HG02973 (cell line): ENCODE data around the gene GPD1L.
"Not testable (repeated sequence)": the region's sequence is repeated elsewhere in the genome, so short reads cannot be mapped to it uniquely, and the experiment has no call there.

ENCODE experiments used
- ATAC-seq: cut with Tn5 transposase; IDR thresholded peaks from one replicate; pipeline ENCODE4 v1.9.1; 2021; ENCODE audit warnings: moderate library complexity; ENCODE audit not compliant: unreplicated experiment

The GPD1L gene

GRCh38 chr3:32106132-32106928 is at the start of gene GPD1L:
TSS of gene GPD1L (plus strand) at chr3:32106620. CDS start at chr3:32106712, 92 bp downstream.
- ATAC-seq = peak; percentile 100

GRCh38 chr3:32058465-32058864 is 48.0 kb upstream of the GPD1L start:
- not testable (repeated sequence) for ATAC-seq

GRCh38 chr3:32062950-32063582 is 43.4 kb upstream of the GPD1L start:
- no peak for ATAC-seq

DNA sequence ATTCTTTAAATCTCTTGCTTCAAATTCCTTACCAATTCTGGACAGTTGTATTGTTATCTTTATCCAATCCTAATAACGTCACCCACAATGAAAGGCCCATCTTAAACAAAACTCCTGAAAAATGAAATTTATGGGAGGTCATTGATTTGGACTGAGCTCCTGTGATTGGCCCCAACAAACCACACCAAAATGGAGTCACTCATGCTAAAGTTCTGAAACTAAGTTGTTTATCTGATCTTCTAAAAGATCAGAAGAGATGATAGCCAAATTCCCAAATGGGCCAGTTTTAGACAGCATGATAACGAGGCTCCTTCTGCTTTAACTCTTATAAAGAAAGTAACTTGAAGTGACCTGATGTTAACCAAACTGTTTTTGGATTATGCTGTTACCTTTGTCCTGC is 39.7 kb upstream of the GPD1L start:
- ATAC-seq = no peak

DNA sequence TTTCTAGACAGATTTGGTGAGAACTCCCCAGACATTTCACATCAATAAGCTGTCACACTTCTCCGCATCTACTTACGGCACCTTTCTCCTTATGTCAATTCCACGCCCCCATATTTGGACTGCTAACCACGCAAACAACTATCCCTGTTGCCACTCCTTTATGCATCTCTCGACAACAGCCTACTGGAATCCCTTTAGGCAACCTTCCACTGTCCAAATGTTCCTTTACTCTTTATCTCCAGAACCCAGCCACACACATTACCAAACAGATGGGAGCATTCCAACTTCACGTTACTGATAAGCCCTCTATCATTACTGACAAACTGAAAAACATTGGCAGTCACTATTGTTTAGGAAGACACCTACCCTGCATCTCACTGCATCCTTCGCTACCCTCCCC is 32.2 kb upstream of the GPD1L start:
- ATAC-seq = not testable (repeated sequence)

- ATAC-seq = no peak
Observed at GRCh38 chr3:32076566-32076965, 29.9 kb upstream of the GPD1L start.

GRCh38 chr3:32077260-32078084 is 28.9 kb upstream of the GPD1L start:
- no peak for ATAC-seq

DNA sequence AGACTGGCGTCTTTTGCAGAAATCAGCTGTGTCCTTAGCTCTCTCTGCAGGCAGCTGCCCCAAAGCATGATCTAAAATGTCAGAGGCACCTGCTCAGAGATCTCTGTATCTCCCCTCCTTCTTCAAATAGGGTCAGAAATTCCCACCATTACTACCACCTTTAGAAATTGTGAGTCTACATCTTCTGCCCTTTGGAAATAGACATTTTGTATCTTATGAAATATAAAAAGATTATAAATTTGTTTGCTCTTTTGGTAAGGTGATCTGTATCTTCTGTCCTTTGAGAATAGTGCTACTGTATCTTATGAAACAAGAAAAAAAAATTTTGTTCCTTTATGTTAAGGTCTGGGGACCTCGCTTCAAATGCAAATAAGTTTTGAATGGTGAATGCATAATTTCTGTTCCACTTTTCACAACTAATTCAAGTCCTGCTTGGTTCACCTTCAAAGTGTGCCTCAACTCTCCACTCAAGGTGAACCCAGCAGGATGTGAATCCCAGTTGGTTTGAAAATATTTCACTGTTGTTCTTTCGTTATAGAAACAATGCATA is 28.3 kb upstream of the GPD1L start:
- no peak for ATAC-seq

DNA sequence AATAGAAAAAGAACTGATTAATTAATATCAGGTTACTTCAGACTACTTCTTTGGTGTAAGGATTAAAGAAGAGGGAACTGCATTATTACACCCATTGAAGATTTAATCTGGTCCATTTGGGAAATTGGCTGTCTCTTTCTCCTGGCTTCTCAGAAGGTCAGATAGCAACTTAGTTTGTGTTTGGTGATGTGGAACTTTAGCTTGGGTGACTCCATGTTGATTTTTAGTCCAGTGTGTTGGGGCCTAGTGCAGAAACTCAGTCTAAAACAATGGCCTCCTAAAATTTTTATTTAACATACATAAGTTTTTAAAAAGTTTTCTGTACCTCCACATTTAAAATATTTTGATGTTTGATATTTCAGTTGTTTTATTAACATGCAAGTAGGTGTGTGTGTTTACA is 27.6 kb upstream of the GPD1L start:
- no peak for ATAC-seq

DNA sequence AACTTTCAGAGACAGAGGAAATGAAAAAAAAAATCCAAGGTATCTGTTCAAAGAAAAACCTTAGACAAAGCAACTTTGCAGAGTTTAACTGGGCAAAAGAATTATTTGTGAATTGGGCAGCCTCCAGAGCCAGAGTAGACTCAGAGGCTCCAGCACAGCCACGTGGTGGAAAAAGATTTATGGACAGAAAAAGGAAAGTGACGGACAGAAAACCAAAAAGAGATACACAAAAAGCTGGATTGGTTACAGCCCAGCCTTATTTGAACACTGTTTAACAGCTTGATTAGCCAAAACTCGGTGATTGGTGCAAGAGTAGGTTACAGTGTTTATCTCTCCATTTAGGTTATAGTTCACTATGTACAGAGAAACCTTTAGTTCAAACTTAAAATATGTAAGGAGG is 23.7 kb upstream of the GPD1L start:
- ATAC-seq = no peak

- no peak for ATAC-seq
Observed at GRCh38 chr3:32083702-32084270, 22.6 kb upstream of the GPD1L start.

DNA sequence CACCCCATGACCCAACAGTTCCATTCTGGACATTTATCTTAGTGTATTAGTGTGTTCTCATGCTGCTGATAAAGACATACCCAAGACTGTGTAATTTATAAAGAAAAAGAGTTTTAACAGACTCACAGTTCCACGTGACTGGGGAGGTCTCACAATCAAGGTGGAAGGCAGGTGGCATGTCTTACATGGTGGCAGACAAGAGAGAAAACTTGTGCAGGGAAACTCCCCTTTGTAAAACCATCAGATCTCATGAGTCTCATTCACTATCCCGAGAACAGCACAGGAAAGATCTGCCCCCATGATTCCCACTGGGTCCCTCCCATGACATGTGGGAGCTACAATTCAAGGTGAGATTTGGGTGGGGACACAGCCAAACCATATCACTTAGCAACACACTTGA is 21.6 kb upstream of the GPD1L start:
- no peak for ATAC-seq

DNA sequence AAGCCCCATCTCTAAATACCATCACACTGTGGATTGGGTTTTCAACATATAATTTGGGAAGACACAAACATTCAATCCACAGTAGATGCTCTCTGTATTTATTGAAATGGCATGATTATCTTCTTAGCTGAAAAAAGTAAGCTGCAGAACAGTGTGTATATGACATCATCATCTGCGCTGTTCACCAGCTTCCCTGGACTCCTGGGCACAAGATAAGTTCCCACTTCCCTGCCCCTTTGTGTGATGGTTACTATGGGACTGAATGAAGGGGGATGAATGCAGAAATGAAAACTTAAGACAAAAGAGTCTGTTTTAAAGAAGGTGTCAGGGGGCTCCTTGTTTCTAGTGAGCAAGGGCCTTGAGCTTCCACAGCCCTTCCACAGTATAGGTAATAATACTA is 20.0 kb upstream of the GPD1L start:
- ATAC-seq = no peak

DNA sequence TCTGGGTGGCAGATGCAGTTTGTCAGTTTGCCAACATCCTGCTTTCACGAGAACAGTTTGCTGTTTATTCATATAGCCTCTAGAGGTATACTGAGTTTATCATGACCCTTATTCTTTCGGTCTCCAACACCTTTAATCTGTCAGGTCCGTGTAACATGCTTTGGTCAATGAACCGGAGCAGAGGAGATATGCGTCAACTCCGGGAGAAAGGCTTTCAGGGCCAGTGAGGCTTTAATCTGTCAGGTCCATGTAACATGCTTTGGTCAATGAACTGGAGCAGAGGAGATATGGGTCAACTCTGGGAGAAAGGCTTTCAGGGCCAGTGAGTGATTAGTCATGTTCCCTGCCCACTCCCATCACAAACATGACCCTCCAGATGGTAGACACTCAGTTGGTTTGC is 16.9 kb upstream of the GPD1L start:
- no peak for ATAC-seq

DNA sequence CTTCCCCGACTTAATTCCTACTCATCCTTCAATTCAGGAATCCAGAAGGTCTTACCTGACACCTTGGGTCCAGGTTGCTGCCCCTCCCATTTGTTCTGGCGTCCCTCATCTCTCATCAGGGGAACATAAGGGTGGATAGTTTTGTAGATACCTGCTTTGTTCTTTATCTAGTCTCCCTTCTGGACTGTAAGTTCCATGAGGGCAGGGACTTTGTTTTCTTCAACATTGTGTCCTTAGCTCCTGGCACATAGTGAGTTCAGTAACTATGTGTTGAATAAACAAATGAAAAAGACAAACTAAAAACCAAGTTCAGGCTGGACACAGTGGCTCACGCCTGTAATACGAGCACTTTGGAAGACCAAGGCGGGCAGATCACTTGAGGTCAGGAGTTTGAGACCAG is 13.2 kb upstream of the GPD1L start:
- ATAC-seq = no peak

DNA sequence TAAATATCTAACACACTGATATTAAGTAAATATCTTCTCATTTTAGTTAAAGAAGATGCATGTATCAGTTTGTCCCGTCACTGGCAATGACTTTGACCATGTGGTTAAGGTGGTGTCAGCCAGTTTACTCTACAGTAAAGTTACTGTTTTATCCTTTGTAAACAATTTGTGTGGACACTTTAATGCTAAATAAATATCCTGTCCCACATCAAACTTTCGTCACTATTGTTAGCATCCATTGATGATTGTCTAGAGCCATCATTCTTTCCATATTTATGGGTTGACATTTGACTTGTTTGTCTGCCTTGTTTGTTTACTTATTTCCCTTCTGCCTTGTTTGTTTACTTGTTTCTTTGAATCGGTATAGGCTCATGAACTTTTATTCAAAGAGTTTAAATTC is 11.0 kb upstream of the GPD1L start:
- ATAC-seq = no peak

GRCh38 chr3:32097768-32098167 is 8.7 kb upstream of the GPD1L start:
- ATAC-seq = peak; percentile 78

DNA sequence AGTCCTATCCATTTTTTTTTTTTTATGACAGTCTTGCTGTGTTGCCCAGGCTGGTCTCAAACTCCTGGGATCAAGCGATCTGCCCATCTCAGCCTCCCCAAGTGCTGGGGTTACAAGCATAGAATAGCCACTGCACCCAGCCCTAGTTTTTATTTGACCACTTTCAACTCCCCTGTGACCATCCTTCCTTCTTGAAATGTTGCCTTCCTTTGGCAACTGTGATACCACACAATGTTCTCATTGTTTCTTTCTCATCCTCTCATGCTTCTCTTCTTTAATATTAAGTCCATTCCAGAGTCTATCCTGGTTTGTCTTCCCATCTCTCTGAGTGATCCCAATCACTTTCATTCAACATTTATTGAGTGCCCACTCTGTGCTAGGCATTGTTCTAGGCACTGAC is 7.9 kb upstream of the GPD1L start:
- ATAC-seq = no peak

DNA sequence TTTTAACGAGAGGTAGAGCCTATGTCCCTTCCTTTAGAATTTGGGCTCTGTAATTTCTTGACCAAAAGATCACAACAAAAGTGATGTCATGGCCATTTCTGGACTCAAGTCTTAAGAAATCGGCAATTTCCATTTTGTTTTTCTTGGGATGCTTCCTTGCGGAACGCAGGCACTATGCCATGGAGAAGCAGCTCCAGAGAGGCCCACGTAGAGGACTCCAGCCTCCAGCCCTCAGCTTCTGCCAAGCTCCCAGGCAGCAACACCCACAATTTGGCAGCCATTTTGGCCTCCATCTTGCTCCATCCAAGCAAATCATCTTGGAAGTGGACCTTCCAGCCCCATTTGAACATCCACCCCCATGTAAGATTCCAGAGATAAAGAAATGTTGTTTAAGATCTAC is 6.0 kb upstream of the GPD1L start:
- ATAC-seq = no peak

GRCh38 chr3:32102289-32102688 is 4.1 kb upstream of the GPD1L start:
- no peak for ATAC-seq

- ATAC-seq = no peak
Observed at GRCh38 chr3:32104492-32104891, 1.9 kb upstream of the GPD1L start.
